ENCODE results near the gene FLOT2. TPM values are rescaled to one million over a fixed set of nuclear protein-coding genes. Genes with fewer than 3 reads are reported as not detected.

The FLOT2 gene
- total RNA-seq, result 39.9 and 43.3 TPM in 2 replicates

GRCh38 chr17:28896884-28897768 is at the start of gene FLOT2:
Gene FLOT2, minus strand, starts transcription at chr17:28897733. Its CDS starts 159 bp downstream, at chr17:28897574.

GRCh38 chr17:28902819-28903545 is 5.4 kb upstream of the FLOT2 start, which contains the start of gene DHRS13:
Gene DHRS13, minus strand, starts transcription at chr17:28903079. Its CDS starts 135 bp downstream, at chr17:28902944.

GRCh38 chr17:28854457-28855335 is 42.8 kb downstream of the FLOT2 start, which contains the start of gene ERAL1:
Gene ERAL1, plus strand, starts transcription at chr17:28855016. Its CDS starts 19 bp downstream, at chr17:28855035.

GRCh38 chr17:28842282-28843012 is 55.1 kb downstream of the FLOT2 start, which contains the start of gene FAM222B:
Gene FAM222B, minus strand, starts transcription at chr17:28842790. Its CDS starts 76,123 bp downstream, at chr17:28766667.

Other genes with a start within 250 kb of the FLOT2 start
- gene SDF2, start 235.8 kb downstream of the FLOT2 start, total RNA-seq, result 69.3 and 88.0 TPM in 2 replicates
- 55.5 and 59.6 TPM in 2 replicates for gene SUPT6H, start 235.5 kb downstream of the FLOT2 start, total RNA-seq
- gene PROCA1, start 185.8 kb downstream of the FLOT2 start, total RNA-seq, result 1.1 and 2.0 TPM in 2 replicates
- 185 and 201 TPM in 2 replicates for gene RAB34, start 179.9 kb downstream of the FLOT2 start, total RNA-seq
- gene RPL23A, start 177.7 kb downstream of the FLOT2 start, total RNA-seq, result 906 and 915 TPM in 2 replicates
- 3.7 and 5.7 TPM in 2 replicates for gene TLCD1, start 171.5 kb downstream of the FLOT2 start, total RNA-seq
- 4.4 and 4.7 TPM in 2 replicates for gene NEK8, start 168.9 kb downstream of the FLOT2 start, total RNA-seq
- gene TRAF4, start 153.7 kb downstream of the FLOT2 start, total RNA-seq, result 18.1 and 23.9 TPM in 2 replicates
- gene FAM222B, start 54.9 kb downstream of the FLOT2 start, total RNA-seq, result 2.4 and 2.8 TPM in 2 replicates
- gene ERAL1, start 42.7 kb downstream of the FLOT2 start, total RNA-seq, result 13.6 and 15.2 TPM in 2 replicates
- gene DHRS13, start 5.3 kb upstream of the FLOT2 start, total RNA-seq, result 1.2 and 2.4 TPM in 2 replicates
- 10.3 and 10.4 TPM in 2 replicates for gene PHF12, start 53.8 kb upstream of the FLOT2 start, total RNA-seq
- not detected in 2 replicates for gene SEZ6, start 108.3 kb upstream of the FLOT2 start, total RNA-seq
- 2.7 and 2.8 TPM in 2 replicates for gene PIPOX, start 145.4 kb upstream of the FLOT2 start, total RNA-seq